Stimulated activated naive B cell treated with anti-CD40 and anti-IgM and Interleukin-4, amounts not matched to agents 10 μg/mL and 1 μg/mL and 100 μg/mL, for 72 hours (primary cell): Measurements from ENCODE around the gene AXL.

ENCODE experiments used
- ATAC-seq, 2 donors: fragments of 150-1000 bp; cut with Tn5 transposase; replicated peaks; 2 replicates each; pipeline ENCODE4 v1.10.0; 2021; ENCODE audit warnings: moderate library complexity in 1 of 2
- DNase-seq: peaks from one replicate; pipeline ENCODE4 v3.0.0; 2021
- H3K27ac Mint-ChIP-seq: one replicate; pipeline ENCODE4 v1.8.0; 2022; ENCODE audit warnings: mild to moderate bottlenecking, mixed read lengths
- H3K27me3 Mint-ChIP-seq, 2 donors: one replicate each; pipeline ENCODE4 v1.8.0; 2022; ENCODE audit warnings: mixed read lengths in 2 of 2
- H3K36me3 Mint-ChIP-seq, 2 donors: one replicate each; pipeline ENCODE4 v1.8.0; 2022; ENCODE audit warnings: mixed read lengths in 2 of 2, mild to moderate bottlenecking in 1 of 2
- H3K4me1 Mint-ChIP-seq, 2 donors: one replicate each; pipeline ENCODE4 v1.8.0; 2022; ENCODE audit warnings: mixed read lengths in 2 of 2, mild to moderate bottlenecking in 1 of 2
- H3K4me3 Mint-ChIP-seq, 2 donors: one replicate each; pipeline ENCODE4 v1.8.0; 2022; ENCODE audit warnings: mild to moderate bottlenecking in 2 of 2, mixed read lengths in 2 of 2, moderate library complexity in 1 of 2
- H3K9me3 Mint-ChIP-seq, 2 donors: one replicate each; pipeline ENCODE4 v1.8.0; 2022; ENCODE audit warnings: mixed read lengths in 2 of 2, mild to moderate bottlenecking in 1 of 2

Gene AXL

DNA sequence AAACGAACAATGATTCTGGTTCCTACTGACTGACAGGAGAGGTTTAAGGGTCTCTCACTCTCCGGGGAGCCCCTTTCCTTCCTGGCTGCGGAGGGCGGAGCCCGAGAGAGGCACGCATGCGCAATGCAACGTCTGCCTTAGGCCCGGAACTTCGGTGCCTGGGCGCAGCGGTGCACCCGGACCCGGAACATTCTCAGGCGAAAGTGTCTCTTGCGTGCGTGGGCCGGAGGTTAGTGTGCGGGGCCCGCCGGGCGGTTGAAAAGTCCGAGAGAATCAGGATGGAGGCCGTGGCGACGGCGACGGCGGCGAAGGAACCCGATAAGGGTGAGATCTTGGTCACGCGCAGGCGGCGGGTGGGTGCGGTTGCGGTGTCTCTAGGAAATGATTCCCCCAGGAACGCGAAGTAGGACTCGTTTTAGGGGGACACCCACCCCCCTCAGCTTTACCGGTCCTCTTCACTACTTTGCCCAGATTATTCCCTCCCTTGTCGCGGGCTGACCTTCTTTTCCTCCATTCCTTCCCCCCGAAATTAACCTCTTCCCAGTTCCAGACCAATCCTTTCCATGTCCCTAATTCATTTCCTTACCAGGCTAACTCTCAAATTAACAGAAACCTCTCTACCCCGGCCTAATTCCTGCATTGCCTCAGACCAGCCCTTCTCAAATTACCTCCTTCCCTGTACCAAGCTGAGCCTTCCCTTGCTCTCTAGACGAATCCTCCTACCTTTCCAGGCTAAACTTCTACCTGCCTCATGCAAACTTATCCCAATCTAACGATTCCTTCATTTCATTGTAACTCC lies 91.2 kb downstream of the AXL start, which contains the start of gene CCDC97:
Gene CCDC97 (plus strand): TSS at position 140 of the 799 bp plus-strand sequence. CDS start 139 bp downstream, at position 279.
- H3K4me3 Mint-ChIP-seq: peak within 1 kb of the TSS; percentile 94 to 99
- peaks cover 23 to 52% of the 10 kb centered on the region in 2 donors for H3K36me3 Mint-ChIP-seq
- DNase-seq (peak; percentile 87), ATAC-seq (peak; percentile 72 to 82)
- peaks cover 36 to 59% of the 10 kb centered on the region in 2 donors for H3K4me1 Mint-ChIP-seq
- H3K27me3 Mint-ChIP-seq: no peaks in the 10 kb centered on the region
- no peaks in the 10 kb centered on the region for H3K9me3 Mint-ChIP-seq
- peak within 1 kb of the TSS; percentile 99 for H3K27ac Mint-ChIP-seq

DNA sequence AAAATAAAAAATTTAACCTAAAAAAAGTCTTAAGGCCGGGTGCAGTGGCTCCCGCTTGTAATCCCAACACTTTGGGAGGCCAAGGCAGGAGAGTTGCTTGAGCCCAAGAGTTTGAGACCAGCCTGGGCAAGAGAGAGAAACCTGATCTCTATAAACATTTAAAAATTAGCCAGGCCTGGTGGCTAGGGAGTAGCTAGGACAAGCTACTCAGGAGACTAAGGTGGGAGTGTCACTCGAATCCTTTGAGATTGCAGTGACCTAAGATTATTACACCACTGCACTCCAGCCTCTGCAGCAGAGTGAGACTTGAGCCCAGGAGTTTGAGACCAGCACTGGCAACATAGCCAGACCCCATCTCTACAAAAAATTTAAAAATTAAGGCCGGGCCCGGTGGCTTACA lies 92.0 kb downstream of the AXL start:
- ATAC-seq (no peak), DNase-seq (no peak)
- H3K27me3 Mint-ChIP-seq: no peaks in the 10 kb centered on the region
- peak overlapping the region; percentile 94 to 99 for H3K4me3 Mint-ChIP-seq
- H3K36me3 Mint-ChIP-seq: peaks cover 22 to 50% of the 10 kb centered on the region in 2 donors
- no peaks in the 10 kb centered on the region for H3K9me3 Mint-ChIP-seq
- peaks cover 36 to 61% of the 10 kb centered on the region in 2 donors for H3K4me1 Mint-ChIP-seq
- H3K27ac Mint-ChIP-seq: no peak overlapping the region
